ENCODE measurements around the gene CORO1C. TPM values are rescaled to one million over a fixed set of nuclear protein-coding genes. Genes with fewer than 3 reads are reported as not detected.

The CORO1C gene
- total and polyA plus RNA-seq, 9 of the 15 experiments (the other 6 are each of a cell fraction or from before 2014, with no cell fraction given): 55.2 to 280 (median 150) TPM

DNA sequence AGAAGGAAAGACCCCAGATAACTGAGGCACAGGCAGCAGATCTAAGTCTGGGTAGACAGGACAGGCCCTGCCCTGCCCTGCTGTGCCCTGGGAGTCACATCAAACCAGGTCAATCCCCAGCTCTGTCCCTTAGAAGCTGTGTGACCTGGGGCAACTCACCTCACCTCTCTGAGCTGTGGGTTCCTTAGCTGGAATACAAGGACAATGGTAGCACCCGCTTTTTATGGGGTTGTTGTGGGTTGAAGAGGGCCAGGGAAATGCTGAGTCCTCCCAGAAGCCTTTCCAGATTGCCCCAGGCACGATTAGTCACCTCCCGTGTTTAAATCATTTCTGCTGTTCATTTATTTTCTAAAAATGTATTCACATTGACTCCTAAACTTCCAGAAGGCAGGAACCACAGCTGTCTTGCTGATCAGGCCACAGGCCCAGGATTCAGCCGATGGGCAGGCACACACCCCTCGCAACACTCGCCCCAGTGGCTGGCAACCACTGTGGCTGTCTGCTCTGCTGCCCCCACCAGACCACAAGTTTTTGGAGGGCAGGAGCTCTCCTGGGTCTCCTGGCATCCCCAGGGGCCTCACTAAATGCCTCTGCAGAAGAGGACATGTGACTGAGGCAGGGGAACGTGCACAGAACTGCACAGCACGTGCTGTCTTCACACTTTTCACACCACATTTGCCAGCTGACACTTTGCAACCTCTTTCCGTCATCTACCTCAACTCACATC, 100.7 kb downstream of the CORO1C start (continued):
- TF ChIP-seq HDAC2 (IDR thresholded peaks at IDR 0.05) (peak; percentile 74), TSC22D4 (tag; IDR thresholded peaks at IDR 0.05) (no peak), WHSC1 (IDR thresholded peaks at IDR 0.05; ENCODE audit: low read length) (peak; percentile 91), RBFOX2 (IDR thresholded peaks at IDR 0.05; ENCODE audit: low read depth, low read length) (peak; percentile 2; the same call in 1 of the 2 replicates), POLR3G (IDR thresholded peaks at IDR 0.05; ENCODE audit: extremely low read depth, insufficient read length, insufficient replicate concordance) (no peak), ZNF253 (CRISPR knock-in tag; conservative IDR thresholded peaks at IDR 0.05) (no peak), ZFP36 (IDR thresholded peaks at IDR 0.05; ENCODE audit: low read depth, low read length, partially characterized antibody) (peak; percentile 89), ZNF197 (CRISPR knock-in tag; IDR thresholded peaks at IDR 0.05; ENCODE audit: low read depth) (peak; percentile 62; the same call in 1 of the 2 replicates), MECOM (CRISPR knock-in tag; IDR thresholded peaks at IDR 0.05) (0 out of 2 replicates have a peak, but pooled peaks have one; percentile 6), L3MBTL2 (IDR thresholded peaks at IDR 0.05) (peak; percentile 94), PYGO2 (tag; IDR thresholded peaks at IDR 0.05) (no peak)
- TF ChIP-seq, protein P1, sequence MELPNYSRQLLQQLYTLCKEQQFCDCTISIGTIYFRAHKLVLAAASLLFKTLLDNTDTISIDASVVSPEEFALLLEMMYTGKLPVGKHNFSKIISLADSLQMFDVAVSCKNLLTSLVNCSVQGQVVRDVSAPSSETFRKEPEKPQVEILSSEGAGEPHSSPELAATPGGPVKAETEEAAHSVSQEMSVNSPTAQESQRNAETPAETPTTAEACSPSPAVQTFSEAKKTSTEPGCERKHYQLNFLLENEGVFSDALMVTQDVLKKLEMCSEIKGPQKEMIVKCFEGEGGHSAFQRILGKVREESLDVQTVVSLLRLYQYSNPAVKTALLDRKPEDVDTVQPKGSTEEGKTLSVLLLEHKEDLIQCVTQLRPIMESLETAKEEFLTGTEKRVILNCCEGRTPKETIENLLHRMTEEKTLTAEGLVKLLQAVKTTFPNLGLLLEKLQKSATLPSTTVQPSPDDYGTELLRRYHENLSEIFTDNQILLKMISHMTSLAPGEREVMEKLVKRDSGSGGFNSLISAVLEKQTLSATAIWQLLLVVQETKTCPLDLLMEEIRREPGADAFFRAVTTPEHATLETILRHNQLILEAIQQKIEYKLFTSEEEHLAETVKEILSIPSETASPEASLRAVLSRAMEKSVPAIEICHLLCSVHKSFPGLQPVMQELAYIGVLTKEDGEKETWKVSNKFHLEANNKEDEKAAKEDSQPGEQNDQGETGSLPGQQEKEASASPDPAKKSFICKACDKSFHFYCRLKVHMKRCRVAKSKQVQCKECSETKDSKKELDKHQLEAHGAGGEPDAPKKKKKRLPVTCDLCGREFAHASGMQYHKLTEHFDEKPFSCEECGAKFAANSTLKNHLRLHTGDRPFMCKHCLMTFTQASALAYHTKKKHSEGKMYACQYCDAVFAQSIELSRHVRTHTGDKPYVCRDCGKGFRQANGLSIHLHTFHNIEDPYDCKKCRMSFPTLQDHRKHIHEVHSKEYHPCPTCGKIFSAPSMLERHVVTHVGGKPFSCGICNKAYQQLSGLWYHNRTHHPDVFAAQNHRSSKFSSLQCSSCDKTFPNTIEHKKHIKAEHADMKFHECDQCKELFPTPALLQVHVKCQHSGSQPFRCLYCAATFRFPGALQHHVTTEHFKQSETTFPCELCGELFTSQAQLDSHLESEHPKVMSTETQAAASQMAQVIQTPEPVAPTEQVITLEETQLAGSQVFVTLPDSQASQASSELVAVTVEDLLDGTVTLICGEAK (IDR thresholded peaks at IDR 0.05): peak; percentile 6
- TF ChIP-seq, protein P1 (CRISPR knock-in tag; IDR thresholded peaks at IDR 0.05): no peak
- TF ChIP-seq, protein P2, sequence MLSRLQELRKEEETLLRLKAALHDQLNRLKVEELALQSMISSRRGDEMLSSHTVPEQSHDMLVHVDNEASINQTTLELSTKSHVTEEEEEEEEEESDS (CRISPR knock-in tag; IDR thresholded peaks at IDR 0.05): no peak
- TF ChIP-seq, protein P3, sequence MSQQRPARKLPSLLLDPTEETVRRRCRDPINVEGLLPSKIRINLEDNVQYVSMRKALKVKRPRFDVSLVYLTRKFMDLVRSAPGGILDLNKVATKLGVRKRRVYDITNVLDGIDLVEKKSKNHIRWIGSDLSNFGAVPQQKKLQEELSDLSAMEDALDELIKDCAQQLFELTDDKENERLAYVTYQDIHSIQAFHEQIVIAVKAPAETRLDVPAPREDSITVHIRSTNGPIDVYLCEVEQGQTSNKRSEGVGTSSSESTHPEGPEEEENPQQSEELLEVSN (IDR thresholded peaks at IDR 0.05; ENCODE audit: borderline replicate concordance in 1 of 2, extremely low read depth in 1 of 2, insufficient read depth in 1 of 2, insufficient read length in 1 of 2, low read depth in 1 of 2, low read length in 1 of 2, poor library complexity in 1 of 2, severe bottlenecking in 1 of 2): peak; percentile 65 to 85
- TF ChIP-seq, protein P4, sequence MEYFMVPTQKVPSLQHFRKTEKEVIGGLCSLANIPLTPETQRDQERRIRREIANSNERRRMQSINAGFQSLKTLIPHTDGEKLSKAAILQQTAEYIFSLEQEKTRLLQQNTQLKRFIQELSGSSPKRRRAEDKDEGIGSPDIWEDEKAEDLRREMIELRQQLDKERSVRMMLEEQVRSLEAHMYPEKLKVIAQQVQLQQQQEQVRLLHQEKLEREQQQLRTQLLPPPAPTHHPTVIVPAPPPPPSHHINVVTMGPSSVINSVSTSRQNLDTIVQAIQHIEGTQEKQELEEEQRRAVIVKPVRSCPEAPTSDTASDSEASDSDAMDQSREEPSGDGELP (CRISPR knock-in tag; IDR thresholded peaks at IDR 0.05; ENCODE audit: borderline replicate concordance): 0 out of 2 replicates have a peak, but pooled peaks have one; percentile 35
